Skeletal muscle tissue (tissue), 4 donors: ENCODE data around the gene DLST. TPM values are rescaled to one million over a fixed set of nuclear protein-coding genes. Genes with fewer than 3 reads are reported as not detected.
A peak's percentile ranks its signal among the peaks of the same experiment; 100 is the strongest.

Experiments used
- H3K27ac ChIP-seq: one replicate; pipeline ENCODE4 v1.7.0; 2013; ENCODE audit warnings: mild to moderate bottlenecking, low read depth, low read length, inconsistent platforms
- H3K27me3 ChIP-seq, 3 donors: one replicate each; pipeline ENCODE4 v1.7.0; 2013; ENCODE audit warnings: low read length in 3 of 3; ENCODE audit not compliant: control insufficient read depth in 3 of 3, insufficient read depth in 3 of 3
- H3K36me3 ChIP-seq, 3 donors: one replicate each; pipeline ENCODE4 v1.7.0; 2013; ENCODE audit warnings: low read length in 3 of 3; ENCODE audit not compliant: control insufficient read depth in 3 of 3, insufficient read depth in 3 of 3
- H3K4me1 ChIP-seq, 3 donors: one replicate each; pipeline ENCODE4 v1.7.0; 2013; ENCODE audit warnings: low read length in 3 of 3, mild to moderate bottlenecking in 3 of 3; ENCODE audit not compliant: control insufficient read depth in 3 of 3, insufficient read depth in 3 of 3
- H3K4me3 ChIP-seq, 3 donors: one replicate each; pipeline ENCODE4 v1.7.0; 2013; ENCODE audit warnings: low read length in 3 of 3
- H3K9ac ChIP-seq, 3 donors: one replicate each; pipeline ENCODE4 v1.7.0; 2013; ENCODE audit warnings: low read length in 3 of 3, mild to moderate bottlenecking in 3 of 3, moderate library complexity in 2 of 3, low read depth in 1 of 3
- H3K9me3 ChIP-seq, 3 donors: one replicate each; pipeline ENCODE4 v1.7.0; 2013; ENCODE audit warnings: low read length in 3 of 3; ENCODE audit not compliant: control insufficient read depth in 3 of 3
- total RNA-seq: library from RNA; depleted of rRNA; stranded (reverse); fragments of >200 nt; gene quantifications from one replicate; pipeline ENCODE4 v1.2.3, GENCODE V29; 2014
- donor health status: Osteomylitis.

The DLST gene
- total RNA-seq, 1 donor from 2014 or later: 38.1 TPM

DNA sequence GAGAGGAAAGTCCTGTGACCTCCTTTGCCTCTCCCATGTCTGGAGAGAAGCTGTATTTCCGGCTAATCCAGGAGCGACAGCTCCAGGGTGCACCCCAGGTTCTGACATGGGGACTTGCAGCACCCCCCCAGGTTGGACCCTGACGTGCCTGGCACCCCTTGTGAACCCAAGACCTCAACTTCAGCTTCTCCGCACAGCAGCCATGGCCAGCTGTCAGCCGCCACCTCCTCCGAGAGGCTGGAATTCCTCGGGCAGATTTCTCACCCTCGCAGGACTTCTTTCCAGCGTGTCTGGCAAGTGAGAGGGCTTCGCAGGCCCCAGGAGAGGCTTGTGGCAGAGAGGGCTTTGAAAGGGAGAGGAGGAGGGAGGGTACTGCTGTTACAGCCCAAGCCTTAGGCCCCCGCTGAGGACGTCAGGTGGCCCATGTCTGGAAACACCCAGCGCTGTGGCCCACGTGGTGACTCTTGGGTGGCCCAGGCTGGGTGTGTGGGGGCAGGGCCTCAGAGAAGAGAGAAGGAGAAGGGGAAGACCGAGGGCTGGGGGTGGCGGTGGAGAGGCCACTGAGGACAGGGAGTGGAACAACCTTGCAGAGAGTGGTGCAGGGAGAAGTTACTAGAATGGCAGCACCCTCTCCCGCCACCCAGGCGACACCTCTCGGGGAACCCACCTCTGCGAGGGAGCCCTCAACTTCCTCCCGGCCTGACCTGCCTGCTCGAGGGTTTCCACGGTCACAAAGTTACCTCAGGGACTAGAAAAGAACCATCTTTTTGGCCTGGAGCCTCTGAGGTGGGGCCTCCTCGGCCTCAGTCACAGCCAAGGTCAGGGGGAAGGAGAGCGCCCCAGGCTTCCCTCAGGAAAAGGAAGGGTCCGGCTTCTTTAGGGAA, 53.0 kb downstream of the DLST start:
- H3K9ac ChIP-seq: peak overlapping the region; percentile 45 to 60 (median 57)
- peaks cover 34 to 44% (median 41%) of the 10 kb centered on the region in 3 donors for H3K4me1 ChIP-seq
- H3K27ac ChIP-seq: peak overlapping the region; percentile 77
- H3K9me3 ChIP-seq: no peaks in the 10 kb centered on the region
- H3K4me3 ChIP-seq: peak overlapping the region in 2 of 3 donors; percentile 42 to 51
- no peaks in the 10 kb centered on the region for H3K27me3 ChIP-seq
- H3K36me3 ChIP-seq: no peaks in the 10 kb centered on the region

DNA sequence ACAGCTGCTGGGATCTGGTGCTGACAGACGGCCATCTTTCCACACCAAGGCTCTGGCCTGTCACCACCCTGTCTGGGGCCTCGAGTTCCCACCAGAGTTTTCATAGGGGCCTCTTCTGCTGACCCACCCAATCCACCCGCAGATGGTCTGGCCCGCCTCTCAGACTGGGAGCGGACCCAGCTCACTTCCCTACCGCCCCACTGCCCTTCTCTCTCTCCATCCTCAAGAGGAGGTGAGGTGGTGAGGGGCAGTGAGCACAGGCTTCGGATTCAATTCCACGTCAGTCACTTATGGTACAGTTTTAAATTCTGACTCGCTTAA, 53.6 kb downstream of the DLST start:
- H3K9me3 ChIP-seq: no peaks in the 10 kb centered on the region
- H3K27ac ChIP-seq: peak overlapping the region; percentile 77
- H3K9ac ChIP-seq: peak overlapping the region in 2 of 3 donors; percentile 8 to 45
- no peak overlapping the region for H3K4me3 ChIP-seq
- no peaks in the 10 kb centered on the region for H3K36me3 ChIP-seq
- H3K27me3 ChIP-seq: no peaks in the 10 kb centered on the region
- peaks cover 40 to 50% (median 47%) of the 10 kb centered on the region in 3 donors for H3K4me1 ChIP-seq

DNA sequence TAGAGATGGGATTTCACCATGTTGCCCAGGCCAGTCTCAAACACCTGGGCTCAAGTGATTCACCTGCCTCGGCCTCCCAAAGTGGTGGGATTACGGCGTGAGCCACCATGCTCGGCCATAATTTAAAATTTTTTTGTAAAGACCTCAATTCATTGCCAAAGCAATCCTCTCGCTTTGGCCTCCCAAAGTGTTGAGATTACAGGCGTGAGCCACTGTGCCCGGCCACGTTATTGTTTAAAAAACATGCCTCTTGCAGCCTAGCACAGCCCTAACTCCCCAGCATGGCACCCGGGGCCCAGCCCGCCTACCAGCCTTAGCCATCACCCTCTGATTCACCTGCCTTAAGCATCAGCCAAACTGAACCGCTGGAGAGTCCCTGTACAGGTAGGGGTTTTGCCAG, 54.4 kb downstream of the DLST start:
- Histone ChIP-seq H3K4me3 (no peak overlapping the region), H3K4me1 (peaks cover 46 to 54% (median 54%) of the 10 kb centered on the region in 3 donors), H3K9me3 (no peaks in the 10 kb centered on the region), H3K27ac (no peak overlapping the region), H3K36me3 (no peaks in the 10 kb centered on the region), H3K9ac (no peak overlapping the region), H3K27me3 (no peaks in the 10 kb centered on the region)

DNA sequence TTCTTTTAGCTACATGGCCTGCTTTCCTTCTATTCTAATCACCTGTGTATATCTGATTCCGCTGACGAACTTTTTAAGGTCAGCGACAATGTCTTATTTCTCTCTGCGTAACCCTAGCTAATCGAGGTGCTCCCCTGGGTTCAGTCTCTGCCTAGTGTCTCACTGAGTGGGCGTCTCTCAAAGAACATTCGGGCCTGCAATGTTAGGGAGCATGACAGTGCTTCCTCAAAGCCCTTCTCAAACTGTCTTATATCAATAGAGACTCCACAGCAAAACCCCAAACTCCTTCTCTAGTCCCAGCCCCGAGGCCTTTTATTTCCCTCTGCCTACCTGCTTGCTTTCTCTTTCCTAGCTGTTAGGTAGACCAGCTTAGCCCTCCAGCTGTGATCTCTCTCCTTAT, 55.0 kb downstream of the DLST start:
- peaks cover 52 to 60% (median 60%) of the 10 kb centered on the region in 3 donors for H3K4me1 ChIP-seq

DNA sequence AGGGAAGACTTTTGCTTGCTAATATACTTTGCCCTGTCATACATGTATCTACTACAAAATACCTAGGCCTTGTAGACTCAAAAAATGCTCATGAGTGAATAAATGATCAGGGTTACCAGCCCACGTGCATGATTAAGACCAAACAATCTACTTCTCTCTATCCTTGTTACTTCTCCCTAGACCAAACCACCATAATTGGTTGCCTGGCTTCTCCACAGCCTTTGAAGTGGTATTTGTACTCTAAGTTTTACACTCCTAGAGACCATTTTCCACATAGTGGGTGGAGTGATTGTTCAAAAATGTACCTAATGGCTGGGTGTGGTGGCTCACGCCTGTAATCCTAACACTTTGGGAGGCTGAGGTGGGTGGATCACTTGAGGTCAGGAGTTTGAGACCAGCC, 55.5 kb downstream of the DLST start:
- H3K27me3 ChIP-seq: no peaks in the 10 kb centered on the region
- no peaks in the 10 kb centered on the region for H3K9me3 ChIP-seq
- no peak overlapping the region for H3K27ac ChIP-seq
- H3K9ac ChIP-seq: no peak overlapping the region
- no peaks in the 10 kb centered on the region for H3K36me3 ChIP-seq
- H3K4me1 ChIP-seq: peaks cover 56 to 64% (median 61%) of the 10 kb centered on the region in 3 donors
- H3K4me3 ChIP-seq: no peak overlapping the region

More for the DNA sequence above, 55.0 kb downstream of the DLST start:
- H3K4me3 ChIP-seq: no peak overlapping the region
- no peaks in the 10 kb centered on the region for H3K9me3 ChIP-seq
- no peak overlapping the region for H3K27ac ChIP-seq
- H3K9ac ChIP-seq: no peak overlapping the region
- no peaks in the 10 kb centered on the region for H3K27me3 ChIP-seq
- no peaks in the 10 kb centered on the region for H3K36me3 ChIP-seq

DNA sequence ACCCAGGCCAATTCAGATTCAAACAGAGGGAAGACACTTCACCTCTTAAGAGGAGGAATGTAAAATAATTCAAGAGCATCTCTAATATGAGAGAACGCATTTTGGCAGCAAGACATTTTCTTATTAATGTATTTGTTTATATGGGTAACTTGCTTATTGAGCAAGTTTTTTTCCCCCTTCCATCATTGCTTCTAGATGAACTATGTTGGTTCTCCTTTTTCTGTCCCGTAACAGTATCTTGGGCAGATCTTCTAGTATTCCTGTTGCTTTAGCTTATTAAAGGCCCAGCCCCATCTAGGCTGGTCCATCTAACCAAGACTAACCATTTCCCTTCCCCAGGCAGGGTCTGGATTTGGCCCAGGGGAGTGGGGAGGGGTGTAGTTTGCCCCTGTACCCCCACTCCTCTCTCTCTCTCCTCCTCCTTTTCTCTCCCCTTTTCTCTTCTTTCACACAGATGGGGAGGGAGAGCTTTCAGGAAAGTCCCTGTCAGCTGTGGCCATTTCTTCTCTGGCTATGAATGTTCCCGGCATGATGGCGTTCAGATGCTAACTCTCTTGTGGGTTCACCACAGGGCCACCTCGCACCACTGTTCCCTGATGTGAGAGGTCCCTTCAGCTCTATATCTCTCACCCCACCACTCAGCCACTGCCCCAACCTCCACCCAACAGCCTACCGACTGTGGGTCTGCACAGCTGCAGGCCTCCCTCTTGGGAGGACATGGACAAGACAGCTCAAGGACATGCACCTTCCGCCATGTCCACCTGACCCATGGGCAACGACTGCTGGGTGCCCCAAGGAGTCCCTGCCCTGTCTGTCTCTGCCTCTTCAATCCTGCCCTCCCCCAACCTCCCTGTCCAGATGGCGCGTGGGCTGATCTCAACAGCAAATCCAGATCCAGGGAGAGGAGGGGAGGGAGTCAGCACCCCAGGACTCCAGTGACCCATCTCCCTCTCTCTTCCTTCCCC, 57.1 kb downstream of the DLST start:
- Histone ChIP-seq H3K27ac (peak overlapping the region; percentile 86), H3K4me1 (peaks cover 54 to 58% (median 58%) of the 10 kb centered on the region in 3 donors), H3K36me3 (no peaks in the 10 kb centered on the region), H3K27me3 (no peaks in the 10 kb centered on the region), H3K4me3 (peak overlapping the region; percentile 3 to 35 (median 11)), H3K9ac (peak overlapping the region in 2 of 3 donors; percentile 43 to 74), H3K9me3 (no peaks in the 10 kb centered on the region)

DNA sequence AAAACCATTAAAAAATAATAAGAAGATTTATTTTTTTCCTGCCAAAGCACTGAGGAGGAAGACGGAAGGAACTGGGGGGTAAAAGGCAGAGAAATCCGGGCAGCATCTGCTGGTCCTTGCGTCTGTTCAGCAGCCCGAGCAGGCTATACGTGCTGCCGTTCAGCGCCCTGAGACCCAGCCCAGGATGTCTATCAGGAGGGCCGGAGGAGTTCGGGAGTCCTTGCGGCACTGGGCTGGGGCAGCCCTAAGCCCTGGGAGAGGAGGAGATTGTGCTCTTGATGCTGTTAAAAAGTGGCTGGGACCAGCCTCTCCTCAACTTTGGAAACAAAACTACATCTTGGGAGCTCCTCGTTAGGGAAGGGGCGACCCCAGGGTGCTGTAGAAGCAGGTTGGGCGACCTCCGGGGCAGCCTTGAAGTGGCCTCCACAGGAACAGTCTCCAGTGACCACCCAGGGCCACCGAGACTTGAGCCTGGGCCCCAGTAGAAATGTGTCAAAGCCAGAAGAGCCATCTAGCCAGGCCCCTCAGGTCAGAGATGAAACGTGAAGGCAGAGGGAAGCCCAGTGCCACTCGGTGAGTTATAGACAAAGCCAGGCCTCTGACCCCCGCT, 59.3 kb downstream of the DLST start:
- Histone ChIP-seq H3K9me3 (no peaks in the 10 kb centered on the region), H3K27ac (peak overlapping the region; percentile 86), H3K4me3 (no peak overlapping the region), H3K9ac (peak overlapping the region in 2 of 3 donors; percentile 28 to 43), H3K36me3 (peaks cover 0 to 3% (median 0%) of the 10 kb centered on the region in 3 donors), H3K4me1 (peaks cover 37 to 42% (median 42%) of the 10 kb centered on the region in 3 donors), H3K27me3 (no peaks in the 10 kb centered on the region)

DNA sequence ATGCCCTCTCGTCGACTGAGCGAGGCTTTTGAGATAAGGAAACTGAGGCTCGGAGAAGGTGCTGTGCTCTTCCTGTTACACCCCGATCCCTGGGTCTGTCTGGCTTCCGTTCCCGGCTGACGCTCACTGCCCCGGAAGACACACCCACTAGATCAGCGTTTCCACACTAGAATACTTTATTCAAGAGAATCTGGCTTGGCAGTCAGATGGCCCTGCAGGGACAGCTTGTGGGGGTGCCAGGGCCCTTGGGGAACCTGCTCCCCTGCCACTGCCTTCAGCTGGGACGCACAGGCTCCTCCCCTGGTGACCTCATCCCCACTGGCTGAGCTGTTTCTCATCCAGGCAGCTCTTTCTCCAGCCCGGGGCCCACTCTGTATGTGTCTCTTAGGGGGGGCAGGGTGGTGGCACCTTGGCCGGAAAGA, 60.0 kb downstream of the DLST start:
- H3K4me3 ChIP-seq: peak overlapping the region in 1 of 3 donors; percentile 2
- peaks cover 42 to 49% (median 47%) of the 10 kb centered on the region in 3 donors for H3K4me1 ChIP-seq
- H3K9ac ChIP-seq: peak overlapping the region; percentile 2 to 33 (median 24)

DNA sequence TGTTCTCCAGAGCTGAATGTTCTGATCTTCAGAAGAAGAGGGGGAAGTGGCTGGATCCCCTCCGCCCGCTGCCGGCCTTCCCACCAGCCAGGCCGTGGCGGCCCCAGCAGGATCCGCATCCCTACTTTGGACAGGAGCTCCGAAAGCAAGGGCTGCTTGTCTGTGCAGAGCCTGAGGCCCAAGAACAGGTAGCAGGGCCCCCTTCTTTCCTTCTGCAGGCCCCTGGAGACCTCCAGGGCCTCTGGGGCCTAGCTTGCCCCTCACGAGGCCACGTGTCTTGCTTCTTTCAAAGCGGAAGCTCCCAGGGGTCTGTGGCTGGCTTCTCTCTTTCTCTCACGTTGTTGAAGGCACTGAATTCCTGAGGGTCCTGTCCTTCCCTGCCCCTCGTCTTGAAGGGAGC, 60.5 kb downstream of the DLST start:
- H3K36me3 ChIP-seq: peaks cover 0 to 3% (median 0%) of the 10 kb centered on the region in 3 donors
- H3K4me1 ChIP-seq: peaks cover 46 to 52% (median 52%) of the 10 kb centered on the region in 3 donors
- peak overlapping the region; percentile 24 to 43 (median 33) for H3K9ac ChIP-seq
- H3K27me3 ChIP-seq: no peaks in the 10 kb centered on the region
- peak overlapping the region; percentile 86 for H3K27ac ChIP-seq
- H3K9me3 ChIP-seq: no peaks in the 10 kb centered on the region
- no peak overlapping the region for H3K4me3 ChIP-seq

More for the DNA sequence above, 60.0 kb downstream of the DLST start:
- H3K27ac ChIP-seq: peak overlapping the region; percentile 86
- H3K9me3 ChIP-seq: no peaks in the 10 kb centered on the region
- H3K36me3 ChIP-seq: peaks cover 0 to 3% (median 0%) of the 10 kb centered on the region in 3 donors
- H3K27me3 ChIP-seq: no peaks in the 10 kb centered on the region
